Naive B cell (primary cell): ENCODE data around the gene C1QL2. TPM values are rescaled to one million over a fixed set of nuclear protein-coding genes. Genes with fewer than 3 reads are reported as not detected.

Experiments
- ATAC-seq, 2 donors: fragments of 150-1000 bp; cut with Tn5 transposase; 2 replicates each; pipeline ENCODE4 v1.10.0; 2021; ENCODE audit warnings: low read depth in 2 of 2, mild to moderate bottlenecking in 2 of 2, moderate library complexity in 2 of 2
- DNase-seq: peaks from one replicate; pipeline ENCODE4 v3.0.0; 2022
- H3K27ac Mint-ChIP-seq, 6 donors: one replicate each; pipeline ENCODE4 v1.8.0; 2020 to 2022; ENCODE audit warnings: mild to moderate bottlenecking in 6 of 6, mixed read lengths in 6 of 6, moderate library complexity in 5 of 6, inconsistent platforms in 2 of 6
- H3K27me3 Mint-ChIP-seq, 3 donors: one replicate each; pipeline ENCODE4 v1.8.0; 2021 to 2022; ENCODE audit warnings: mixed read lengths in 3 of 3, mild to moderate bottlenecking in 1 of 3
- H3K36me3 Mint-ChIP-seq, 2 donors: one replicate each; pipeline ENCODE4 v1.8.0; 2020 to 2022; ENCODE audit warnings: mixed read lengths in 2 of 2, inconsistent platforms in 1 of 2, mild to moderate bottlenecking in 1 of 2
- H3K4me1 Mint-ChIP-seq, 3 donors: one replicate each; pipeline ENCODE4 v1.8.0; 2020 to 2022; ENCODE audit warnings: mixed read lengths in 3 of 3, inconsistent platforms in 1 of 3, mild to moderate bottlenecking in 1 of 3, moderate library complexity in 1 of 3
- H3K4me3 Mint-ChIP-seq, 8 donors: one replicate each; pipeline ENCODE4 v1.8.0; 2020 to 2022; ENCODE audit warnings: mild to moderate bottlenecking in 8 of 8, mixed read lengths in 8 of 8, moderate library complexity in 8 of 8, inconsistent platforms in 2 of 8
- H3K9me3 Mint-ChIP-seq, 7 donors: one replicate each; pipeline ENCODE4 v1.8.0; 2020 to 2022; ENCODE audit warnings: mixed read lengths in 7 of 7, mild to moderate bottlenecking in 5 of 7, inconsistent platforms in 2 of 7, moderate library complexity in 1 of 7
- polyA plus RNA-seq, 6 donors: library from polyadenylated mRNA; unstranded; fragments of 300-500 nt; fragmentation: Illumina TruSeq; gene quantifications; one replicate each; pipeline ENCODE4 v1.2.3, GENCODE V29; 2021; ENCODE audit warnings: low read depth in 6 of 6

Gene C1QL2
- polyA plus RNA-seq = not detected

GRCh38 chr2:119158563-119159347 lies at the start of gene C1QL2:
Gene C1QL2, minus strand, starts transcription at chr2:119158751. Its CDS starts 482 bp downstream, at chr2:119158269.
- Mint-ChIP-seq H3K4me1 (peaks cover 0 to 5% (median 4%) of the 10 kb centered on the region in 3 donors), H3K36me3 (no peaks in the 10 kb centered on the region), H3K27me3 (peaks cover 62 to 83% (median 74%) of the 10 kb centered on the region in 3 donors), H3K4me3 (peak within 1 kb of the TSS in 1 of 8 donors; percentile 57), H3K27ac (no peak within 1 kb of the TSS), H3K9me3 (peaks cover 0 to 11% (median 0%) of the 10 kb centered on the region in 7 donors)
- ATAC-seq (no peak), DNase-seq (no peak)

- Mint-ChIP-seq H3K36me3 (no peaks in the 10 kb centered on the region), H3K9me3 (no peaks in the 10 kb centered on the region), H3K4me1 (no peaks in the 10 kb centered on the region), H3K27me3 (peaks cover 4 to 18% (median 14%) of the 10 kb centered on the region in 3 donors), H3K4me3 (no peak overlapping the region), H3K27ac (no peak overlapping the region)
- DNase-seq (no peak), ATAC-seq (no peak)
Measured at GRCh38 chr2:119207447-119207846, 48.9 kb upstream of the C1QL2 start.

GRCh38 chr2:119206201-119206600 lies 47.6 kb upstream of the C1QL2 start:
- ATAC-seq = no peak
- Mint-ChIP-seq H3K36me3 (no peaks in the 10 kb centered on the region), H3K4me1 (no peaks in the 10 kb centered on the region), H3K27ac (no peak overlapping the region), H3K9me3 (no peaks in the 10 kb centered on the region), H3K4me3 (no peak overlapping the region), H3K27me3 (peaks cover 4 to 11% (median 11%) of the 10 kb centered on the region in 3 donors)
- DNase-seq = no peak

GRCh38 chr2:119205001-119205706 lies 46.6 kb upstream of the C1QL2 start:
- Mint-ChIP-seq H3K36me3 (no peaks in the 10 kb centered on the region), H3K4me3 (no peak overlapping the region), H3K4me1 (no peaks in the 10 kb centered on the region), H3K27ac (peak overlapping the region in 1 of 6 donors; percentile 68), H3K27me3 (peaks cover 4 to 6% (median 6%) of the 10 kb centered on the region in 3 donors), H3K9me3 (no peaks in the 10 kb centered on the region)
- ATAC-seq (no peak), DNase-seq (no peak)

- Mint-ChIP-seq H3K4me1 (no peaks in the 10 kb centered on the region), H3K27me3 (peaks cover 2 to 4% (median 4%) of the 10 kb centered on the region in 3 donors), H3K27ac (no peak overlapping the region), H3K9me3 (no peaks in the 10 kb centered on the region), H3K4me3 (no peak overlapping the region), H3K36me3 (no peaks in the 10 kb centered on the region)
- no peak for DNase-seq
- no peak for ATAC-seq
Measured at GRCh38 chr2:119204525-119204924, 46.0 kb upstream of the C1QL2 start.

DNA sequence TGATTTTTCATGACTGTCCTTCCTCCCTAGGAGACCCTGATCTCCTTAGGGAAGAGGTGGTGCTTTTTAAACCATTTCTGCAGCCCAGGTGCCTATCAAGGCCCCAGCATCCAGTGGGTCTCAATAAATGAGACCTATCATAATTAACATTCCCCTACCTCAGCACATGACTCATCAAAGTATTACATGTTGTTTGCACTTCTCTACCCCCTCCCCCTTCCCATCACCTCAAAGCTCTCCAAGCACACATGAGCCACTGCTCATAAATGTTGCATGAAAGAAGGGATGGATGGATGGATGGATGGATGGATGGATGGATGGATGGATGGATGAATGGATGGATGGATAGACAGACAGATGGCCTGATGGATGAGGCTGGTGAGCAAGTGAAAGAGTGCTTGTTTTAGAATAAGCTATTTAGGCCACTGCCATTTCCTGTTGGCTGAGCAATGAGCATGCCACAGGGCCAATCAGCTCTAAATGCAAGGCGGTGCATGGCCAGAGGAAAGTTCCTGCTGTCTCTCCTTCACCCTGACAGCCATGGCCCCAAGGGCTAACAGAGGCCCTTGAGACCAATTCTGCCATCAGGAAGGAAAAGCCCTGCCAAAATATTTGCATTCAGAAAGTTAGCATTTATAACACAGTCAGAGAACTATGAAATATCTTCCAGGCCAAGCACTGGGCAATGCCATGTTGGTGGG lies 44.2 kb upstream of the C1QL2 start:
- no peak for ATAC-seq
- Mint-ChIP-seq H3K36me3 (no peaks in the 10 kb centered on the region), H3K27me3 (peaks cover 7 to 14% (median 11%) of the 10 kb centered on the region in 3 donors)

DNA sequence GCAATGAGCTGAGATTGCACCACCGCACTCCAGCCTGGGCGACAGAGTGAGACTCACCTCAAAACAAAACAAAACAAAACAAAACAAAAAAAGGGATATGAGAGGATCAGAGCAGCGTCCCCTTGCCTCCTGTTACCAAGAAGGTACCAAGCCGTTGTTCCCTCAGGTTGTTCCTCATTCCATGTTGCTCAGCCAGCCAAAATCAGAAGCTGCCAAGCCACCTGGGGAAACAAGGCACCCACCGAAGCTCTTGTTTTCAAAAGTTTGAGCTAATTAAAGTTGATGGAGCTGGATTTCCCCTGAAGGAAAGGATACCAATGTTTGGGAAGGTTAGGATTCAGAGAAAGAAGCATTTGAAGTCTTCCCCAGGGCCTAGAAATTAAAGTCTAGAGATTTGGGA lies 43.3 kb upstream of the C1QL2 start:
- no peak overlapping the region for H3K4me3 Mint-ChIP-seq
- DNase-seq (no peak), ATAC-seq (no peak)
- peaks cover 11 to 14% (median 14%) of the 10 kb centered on the region in 3 donors for H3K27me3 Mint-ChIP-seq
- no peaks in the 10 kb centered on the region for H3K36me3 Mint-ChIP-seq
- H3K9me3 Mint-ChIP-seq = no peaks in the 10 kb centered on the region
- no peaks in the 10 kb centered on the region for H3K4me1 Mint-ChIP-seq
- no peak overlapping the region for H3K27ac Mint-ChIP-seq

More for the DNA sequence above, 44.2 kb upstream of the C1QL2 start:
- Mint-ChIP-seq H3K4me1 (no peaks in the 10 kb centered on the region), H3K27ac (no peak overlapping the region), H3K9me3 (no peaks in the 10 kb centered on the region), H3K4me3 (no peak overlapping the region)
- DNase-seq = no peak

DNA sequence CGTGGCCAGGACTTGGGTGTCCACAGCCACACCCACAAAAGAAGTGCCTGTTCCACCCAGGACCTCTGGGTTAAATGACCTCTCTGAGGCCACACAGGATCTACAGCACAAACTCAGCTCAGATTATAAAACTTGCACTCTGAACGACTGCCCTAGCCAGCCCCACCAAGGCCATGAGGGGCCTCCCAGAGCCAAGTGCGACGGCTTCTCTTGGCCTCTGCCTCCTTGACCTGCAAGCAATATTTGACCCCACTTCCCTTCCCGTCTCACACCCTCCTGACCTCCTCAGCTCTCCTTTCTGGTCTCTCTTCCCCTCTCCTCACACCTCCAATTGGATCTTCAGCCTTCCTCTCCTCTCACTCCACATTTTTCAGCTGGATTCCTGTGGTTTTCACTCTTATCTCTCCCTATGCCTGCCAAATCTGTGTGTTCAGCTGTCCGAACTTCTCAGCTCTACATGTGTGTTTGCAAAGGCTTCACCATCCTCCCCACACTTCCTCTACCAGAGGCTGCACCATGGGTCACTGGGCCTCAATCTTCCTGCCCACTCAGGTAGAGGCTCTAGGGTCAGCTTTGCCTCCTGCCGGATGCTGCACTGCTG lies 39.8 kb upstream of the C1QL2 start:
- no peak overlapping the region for H3K4me3 Mint-ChIP-seq
- no peak for DNase-seq
- H3K27ac Mint-ChIP-seq = no peak overlapping the region
- no peaks in the 10 kb centered on the region for H3K36me3 Mint-ChIP-seq
- ATAC-seq = no peak
- peaks cover 20 to 43% (median 36%) of the 10 kb centered on the region in 3 donors for H3K27me3 Mint-ChIP-seq
- peaks cover 0 to 4% (median 0%) of the 10 kb centered on the region in 7 donors for H3K9me3 Mint-ChIP-seq
- peaks cover 0 to 2% (median 0%) of the 10 kb centered on the region in 3 donors for H3K4me1 Mint-ChIP-seq

GRCh38 chr2:119197529-119198239 lies 39.1 kb upstream of the C1QL2 start:
- peak overlapping the region in 1 of 6 donors; percentile 2 for H3K27ac Mint-ChIP-seq
- no peak for DNase-seq
- ATAC-seq = no peak
- no peak overlapping the region for H3K4me3 Mint-ChIP-seq
- no peaks in the 10 kb centered on the region for H3K36me3 Mint-ChIP-seq
- H3K4me1 Mint-ChIP-seq = peaks cover 0 to 2% (median 0%) of the 10 kb centered on the region in 3 donors
- H3K27me3 Mint-ChIP-seq = peaks cover 20 to 49% (median 36%) of the 10 kb centered on the region in 3 donors
- peaks cover 0 to 4% (median 0%) of the 10 kb centered on the region in 7 donors for H3K9me3 Mint-ChIP-seq

GRCh38 chr2:119197126-119197405 lies 38.5 kb upstream of the C1QL2 start:
- H3K27me3 Mint-ChIP-seq = peaks cover 20 to 53% (median 37%) of the 10 kb centered on the region in 3 donors
- no peaks in the 10 kb centered on the region for H3K36me3 Mint-ChIP-seq
- H3K4me3 Mint-ChIP-seq = no peak overlapping the region
- H3K27ac Mint-ChIP-seq = no peak overlapping the region
- ATAC-seq = no peak
- H3K9me3 Mint-ChIP-seq = peaks cover 0 to 4% (median 0%) of the 10 kb centered on the region in 7 donors
- H3K4me1 Mint-ChIP-seq = peaks cover 0 to 2% (median 0%) of the 10 kb centered on the region in 3 donors
- DNase-seq = no peak

DNA sequence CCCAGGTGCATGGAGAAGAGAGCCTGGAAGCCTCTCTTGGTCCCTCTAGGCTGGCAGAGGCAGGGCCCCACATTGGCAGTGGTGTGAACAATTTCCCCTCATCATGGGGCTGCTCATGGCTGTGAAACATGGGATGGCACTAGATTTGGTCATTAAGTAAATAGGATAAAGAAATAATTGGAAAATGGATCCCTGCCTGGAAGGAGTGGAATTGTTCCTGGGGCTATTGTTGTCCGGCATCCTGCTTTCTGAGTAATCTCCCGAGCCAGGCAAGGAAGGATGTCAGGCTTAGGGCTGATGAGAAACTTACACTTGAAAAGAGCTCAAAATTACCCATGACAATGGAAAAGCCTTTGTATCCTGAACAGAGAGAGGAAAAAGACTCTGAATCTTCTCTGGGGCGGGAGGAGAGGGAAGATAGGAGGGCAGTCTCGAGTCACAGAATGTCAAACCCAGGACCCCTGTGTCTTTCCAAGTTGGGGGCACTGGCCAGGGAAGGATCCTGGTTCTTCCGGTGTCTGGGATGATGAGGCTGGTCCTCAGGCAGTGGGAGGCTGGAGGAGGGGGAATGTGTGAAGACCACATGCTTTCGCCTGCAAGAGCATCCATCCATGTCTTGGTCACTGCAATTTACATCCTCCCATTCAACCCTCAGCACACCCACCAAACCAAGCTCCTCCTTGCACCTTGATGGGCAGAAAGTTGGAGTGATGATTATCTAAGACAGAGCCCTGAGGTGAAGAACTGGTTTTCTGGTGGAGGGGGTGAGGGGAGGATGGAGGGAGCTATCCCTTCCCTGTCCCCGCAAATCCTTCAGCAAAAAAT lies 38.0 kb upstream of the C1QL2 start:
- Mint-ChIP-seq H3K27me3 (peaks cover 20 to 58% (median 41%) of the 10 kb centered on the region in 3 donors), H3K27ac (no peak overlapping the region), H3K36me3 (no peaks in the 10 kb centered on the region)

DNA sequence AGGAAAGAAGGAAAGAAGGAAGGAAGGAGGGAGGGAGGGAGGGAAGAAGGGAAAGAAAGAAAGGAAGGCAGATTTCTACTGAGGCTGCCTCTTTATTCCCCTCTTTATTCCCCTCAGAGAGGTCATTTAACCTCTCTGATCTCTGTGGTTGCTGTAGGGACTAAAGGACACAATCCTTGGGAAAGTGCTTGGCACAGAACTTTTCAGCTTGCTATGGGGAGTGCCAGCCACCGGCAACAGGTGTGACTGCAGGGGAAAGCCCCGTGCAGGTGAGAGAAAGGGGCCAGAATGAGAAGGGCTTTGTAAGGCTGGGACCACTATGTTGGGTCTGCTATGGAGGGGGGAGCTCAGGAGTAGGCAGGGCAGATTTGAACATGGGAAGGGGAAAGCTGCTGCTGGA lies 37.3 kb upstream of the C1QL2 start:
- ATAC-seq = no peak

More for the DNA sequence above, 38.0 kb upstream of the C1QL2 start:
- H3K9me3 Mint-ChIP-seq = peaks cover 0 to 4% (median 0%) of the 10 kb centered on the region in 7 donors
- no peak for ATAC-seq
- peaks cover 0 to 2% (median 0%) of the 10 kb centered on the region in 3 donors for H3K4me1 Mint-ChIP-seq
- DNase-seq = no peak
- no peak overlapping the region for H3K4me3 Mint-ChIP-seq

More for the DNA sequence above, 37.3 kb upstream of the C1QL2 start:
- no peak for DNase-seq
- Mint-ChIP-seq H3K4me1 (peaks cover 0 to 2% (median 0%) of the 10 kb centered on the region in 3 donors), H3K36me3 (no peaks in the 10 kb centered on the region), H3K4me3 (no peak overlapping the region), H3K27ac (no peak overlapping the region), H3K27me3 (peaks cover 20 to 59% (median 41%) of the 10 kb centered on the region in 3 donors), H3K9me3 (peaks cover 0 to 4% (median 0%) of the 10 kb centered on the region in 7 donors)
